K562 (cell line): ENCODE results near the gene ABCF2. TPM values are rescaled to one million over a fixed set of nuclear protein-coding genes. Genes with fewer than 3 reads are reported as not detected.

Experiments used
- C11orf30 ChIP-seq: fragments of 450-650 bp; IDR thresholded peaks from 2 replicates; pipeline ENCODE4 v1.6.1; 2016; ENCODE audit warnings: low read depth, mild to moderate bottlenecking
- CREBBP ChIP-seq: IDR thresholded peaks from one replicate; pipeline ENCODE4 v1.6.1; 2012; ENCODE audit warnings: low read depth, mild to moderate bottlenecking, control low read depth, inconsistent platforms, low read length
- EZH2 ChIP-seq: IDR thresholded peaks from 2 replicates; pipeline ENCODE4 v1.6.1; 2012; ENCODE audit warnings: low read depth, mild to moderate bottlenecking, inconsistent platforms, low read length, borderline replicate concordance
- HDGF ChIP-seq: fragments of 450-650 bp; IDR thresholded peaks from 2 replicates; pipeline ENCODE4 v1.6.1; 2016
- HIVEP1 ChIP-seq: fragments of 250-450 bp; sonication (Bioruptor Pico); IDR thresholded peaks from 2 replicates; pipeline ENCODE4 v1.4.0; 2020; ENCODE audit warnings: mild to moderate bottlenecking
- HMG20B ChIP-seq: fragments of 250-450 bp; sonication (Bioruptor Pico); IDR thresholded peaks from 2 replicates; pipeline ENCODE4 v1.5.0; 2021; ENCODE audit warnings: mild to moderate bottlenecking
- NR1H2 ChIP-seq: sonication (generic); formaldehyde crosslinking; IDR thresholded peaks from 2 replicates; pipeline ENCODE4 v1.4.0; 2020; ENCODE audit warnings: mild to moderate bottlenecking, missing genetic modification reagents
- NR2F6 ChIP-seq: fragments of 450-650 bp; formaldehyde crosslinking; IDR thresholded peaks from 2 replicates; pipeline ENCODE4 v1.4.0; 2020; ENCODE audit warnings: mild to moderate bottlenecking
- PTRF ChIP-seq: fragments of 450-650 bp; IDR thresholded peaks from 2 replicates; pipeline ENCODE4 v1.6.1; 2016; ENCODE audit warnings: mild to moderate bottlenecking, missing genetic modification characterization, missing compliant biosample characterization
- SMAD2 ChIP-seq: fragments of 150-350 bp; IDR thresholded peaks from 2 replicates; pipeline ENCODE4 v1.6.1; 2014; ENCODE audit warnings: low read depth, mild to moderate bottlenecking, low read length
- ZNF140 ChIP-seq: fragments of 250-450 bp; sonication (Bioruptor Pico); IDR thresholded peaks from 2 replicates; pipeline ENCODE4 v1.8.0; 2021; ENCODE audit warnings: moderate library complexity, mild to moderate bottlenecking, inconsistent platforms
- ZNF277 ChIP-seq: fragments of 250-450 bp; sonication (Bioruptor Pico); IDR thresholded peaks from 2 replicates; pipeline ENCODE4 v1.8.0; 2022; ENCODE audit warnings: inconsistent platforms, mild to moderate bottlenecking, moderate library complexity, borderline replicate concordance
- ZNF780A ChIP-seq: fragments of 250-450 bp; sonication (Bioruptor Pico); IDR thresholded peaks from 2 replicates; pipeline ENCODE4 v1.5.0; 2021; ENCODE audit warnings: mild to moderate bottlenecking
- ZNF785 ChIP-seq: fragments of 250-450 bp; sonication (Bioruptor Pico); IDR thresholded peaks from 2 replicates; pipeline ENCODE4 v1.4.0; 2020; ENCODE audit warnings: mild to moderate bottlenecking
- polyA plus RNA-seq, 8 experiments: library from polyadenylated mRNA; depleted of rRNA in 4 of 8; stranded (reverse) in 5 of 8; unstranded in 3 of 8; fragments of >200 nt; fragmentation: Nextera tagmentation in 2 of 8; fragmentation: Illumina TruSeq in 1 of 8; extraction: Ambion mirVana in 2 of 8; extraction: Trizol in 1 of 8; gene quantifications; 2 replicates each; pipeline versions ENCODE4 v1.2.1 to v1.2.3, GENCODE V29; 2011 to 2014; ENCODE audit warnings: inconsistent platforms in 1 of 8, missing spikeins in 1 of 8
- total RNA-seq, 7 experiments: library from RNA; depleted of rRNA in 6 of 7; stranded (reverse); fragments of >200 nt in 6 of 7; fragmentation: Illumina TruSeq in 2 of 7; extraction: Trizol in 2 of 7; gene quantifications; 2 replicates each; pipeline versions ENCODE4 v1.2.1 to v1.2.3, GENCODE V29; 2011 to 2021; ENCODE audit warnings: low replicate concordance in 1 of 7
- TF ChIP-seq, protein P1 (sequence below): fragments of 200-600 bp; sonication (generic); IDR thresholded peaks from one replicate; pipeline ENCODE4 v1.6.1; 2012; ENCODE audit warnings: mild to moderate bottlenecking, low read depth, low read length, inconsistent platforms
- TF ChIP-seq, protein P2 (sequence below): fragments of 250-450 bp; sonication (Bioruptor Pico); IDR thresholded peaks from 2 replicates; pipeline ENCODE4 v1.8.0; 2022; ENCODE audit warnings: moderate library complexity, mild to moderate bottlenecking, inconsistent platforms

Gene ABCF2
- total and polyA plus RNA-seq, 9 of the 15 experiments (the other 6 are each of a cell fraction or from before 2014, with no cell fraction given): 62.1 to 224 (median 113) TPM

GRCh38 chr7:151168003-151168786, 58.8 kb downstream of the ABCF2 start (continued):
- TF ChIP-seq SMAD2: no peak
- TF ChIP-seq NR1H2: no peak
- no peak for TF ChIP-seq ZNF140 (CRISPR knock-in tag)
- no peak for TF ChIP-seq ZNF780A (CRISPR knock-in tag)
- no peak for TF ChIP-seq NR2F6 (CRISPR knock-in tag)
- TF ChIP-seq C11orf30: no peak
- no peak for TF ChIP-seq HMG20B (CRISPR knock-in tag)
- TF ChIP-seq PTRF: no peak
- TF ChIP-seq ZNF277 (CRISPR knock-in tag): no peak
- TF ChIP-seq ZNF785: no peak
- TF ChIP-seq, protein P1, sequence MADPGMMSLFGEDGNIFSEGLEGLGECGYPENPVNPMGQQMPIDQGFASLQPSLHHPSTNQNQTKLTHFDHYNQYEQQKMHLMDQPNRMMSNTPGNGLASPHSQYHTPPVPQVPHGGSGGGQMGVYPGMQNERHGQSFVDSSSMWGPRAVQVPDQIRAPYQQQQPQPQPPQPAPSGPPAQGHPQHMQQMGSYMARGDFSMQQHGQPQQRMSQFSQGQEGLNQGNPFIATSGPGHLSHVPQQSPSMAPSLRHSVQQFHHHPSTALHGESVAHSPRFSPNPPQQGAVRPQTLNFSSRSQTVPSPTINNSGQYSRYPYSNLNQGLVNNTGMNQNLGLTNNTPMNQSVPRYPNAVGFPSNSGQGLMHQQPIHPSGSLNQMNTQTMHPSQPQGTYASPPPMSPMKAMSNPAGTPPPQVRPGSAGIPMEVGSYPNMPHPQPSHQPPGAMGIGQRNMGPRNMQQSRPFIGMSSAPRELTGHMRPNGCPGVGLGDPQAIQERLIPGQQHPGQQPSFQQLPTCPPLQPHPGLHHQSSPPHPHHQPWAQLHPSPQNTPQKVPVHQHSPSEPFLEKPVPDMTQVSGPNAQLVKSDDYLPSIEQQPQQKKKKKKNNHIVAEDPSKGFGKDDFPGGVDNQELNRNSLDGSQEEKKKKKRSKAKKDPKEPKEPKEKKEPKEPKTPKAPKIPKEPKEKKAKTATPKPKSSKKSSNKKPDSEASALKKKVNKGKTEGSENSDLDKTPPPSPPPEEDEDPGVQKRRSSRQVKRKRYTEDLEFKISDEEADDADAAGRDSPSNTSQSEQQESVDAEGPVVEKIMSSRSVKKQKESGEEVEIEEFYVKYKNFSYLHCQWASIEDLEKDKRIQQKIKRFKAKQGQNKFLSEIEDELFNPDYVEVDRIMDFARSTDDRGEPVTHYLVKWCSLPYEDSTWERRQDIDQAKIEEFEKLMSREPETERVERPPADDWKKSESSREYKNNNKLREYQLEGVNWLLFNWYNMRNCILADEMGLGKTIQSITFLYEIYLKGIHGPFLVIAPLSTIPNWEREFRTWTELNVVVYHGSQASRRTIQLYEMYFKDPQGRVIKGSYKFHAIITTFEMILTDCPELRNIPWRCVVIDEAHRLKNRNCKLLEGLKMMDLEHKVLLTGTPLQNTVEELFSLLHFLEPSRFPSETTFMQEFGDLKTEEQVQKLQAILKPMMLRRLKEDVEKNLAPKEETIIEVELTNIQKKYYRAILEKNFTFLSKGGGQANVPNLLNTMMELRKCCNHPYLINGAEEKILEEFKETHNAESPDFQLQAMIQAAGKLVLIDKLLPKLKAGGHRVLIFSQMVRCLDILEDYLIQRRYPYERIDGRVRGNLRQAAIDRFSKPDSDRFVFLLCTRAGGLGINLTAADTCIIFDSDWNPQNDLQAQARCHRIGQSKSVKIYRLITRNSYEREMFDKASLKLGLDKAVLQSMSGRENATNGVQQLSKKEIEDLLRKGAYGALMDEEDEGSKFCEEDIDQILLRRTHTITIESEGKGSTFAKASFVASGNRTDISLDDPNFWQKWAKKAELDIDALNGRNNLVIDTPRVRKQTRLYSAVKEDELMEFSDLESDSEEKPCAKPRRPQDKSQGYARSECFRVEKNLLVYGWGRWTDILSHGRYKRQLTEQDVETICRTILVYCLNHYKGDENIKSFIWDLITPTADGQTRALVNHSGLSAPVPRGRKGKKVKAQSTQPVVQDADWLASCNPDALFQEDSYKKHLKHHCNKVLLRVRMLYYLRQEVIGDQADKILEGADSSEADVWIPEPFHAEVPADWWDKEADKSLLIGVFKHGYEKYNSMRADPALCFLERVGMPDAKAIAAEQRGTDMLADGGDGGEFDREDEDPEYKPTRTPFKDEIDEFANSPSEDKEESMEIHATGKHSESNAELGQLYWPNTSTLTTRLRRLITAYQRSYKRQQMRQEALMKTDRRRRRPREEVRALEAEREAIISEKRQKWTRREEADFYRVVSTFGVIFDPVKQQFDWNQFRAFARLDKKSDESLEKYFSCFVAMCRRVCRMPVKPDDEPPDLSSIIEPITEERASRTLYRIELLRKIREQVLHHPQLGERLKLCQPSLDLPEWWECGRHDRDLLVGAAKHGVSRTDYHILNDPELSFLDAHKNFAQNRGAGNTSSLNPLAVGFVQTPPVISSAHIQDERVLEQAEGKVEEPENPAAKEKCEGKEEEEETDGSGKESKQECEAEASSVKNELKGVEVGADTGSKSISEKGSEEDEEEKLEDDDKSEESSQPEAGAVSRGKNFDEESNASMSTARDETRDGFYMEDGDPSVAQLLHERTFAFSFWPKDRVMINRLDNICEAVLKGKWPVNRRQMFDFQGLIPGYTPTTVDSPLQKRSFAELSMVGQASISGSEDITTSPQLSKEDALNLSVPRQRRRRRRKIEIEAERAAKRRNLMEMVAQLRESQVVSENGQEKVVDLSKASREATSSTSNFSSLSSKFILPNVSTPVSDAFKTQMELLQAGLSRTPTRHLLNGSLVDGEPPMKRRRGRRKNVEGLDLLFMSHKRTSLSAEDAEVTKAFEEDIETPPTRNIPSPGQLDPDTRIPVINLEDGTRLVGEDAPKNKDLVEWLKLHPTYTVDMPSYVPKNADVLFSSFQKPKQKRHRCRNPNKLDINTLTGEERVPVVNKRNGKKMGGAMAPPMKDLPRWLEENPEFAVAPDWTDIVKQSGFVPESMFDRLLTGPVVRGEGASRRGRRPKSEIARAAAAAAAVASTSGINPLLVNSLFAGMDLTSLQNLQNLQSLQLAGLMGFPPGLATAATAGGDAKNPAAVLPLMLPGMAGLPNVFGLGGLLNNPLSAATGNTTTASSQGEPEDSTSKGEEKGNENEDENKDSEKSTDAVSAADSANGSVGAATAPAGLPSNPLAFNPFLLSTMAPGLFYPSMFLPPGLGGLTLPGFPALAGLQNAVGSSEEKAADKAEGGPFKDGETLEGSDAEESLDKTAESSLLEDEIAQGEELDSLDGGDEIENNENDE: no peak
- no peak for TF ChIP-seq EZH2
- TF ChIP-seq HDGF: peak; percentile 85; the same call in 1 of the 2 replicates
- TF ChIP-seq, protein P2, sequence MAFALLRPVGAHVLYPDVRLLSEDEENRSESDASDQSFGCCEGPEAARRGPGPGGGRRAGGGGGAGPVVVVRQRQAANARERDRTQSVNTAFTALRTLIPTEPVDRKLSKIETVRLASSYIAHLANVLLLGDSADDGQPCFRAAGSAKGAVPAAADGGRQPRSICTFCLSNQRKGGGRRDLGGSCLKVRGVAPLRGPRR: no peak
- no peak for TF ChIP-seq HIVEP1 (CRISPR knock-in tag)
- no peak for TF ChIP-seq CREBBP
